K562 (cell line): ENCODE results near the gene IMMP1L. TPM values are rescaled to one million over a fixed set of nuclear protein-coding genes. Genes with fewer than 3 reads are reported as not detected.
A peak's percentile ranks its signal among the peaks of the same experiment; 100 is the strongest.

Experiments used
- ARID1B ChIP-seq: fragments of 450-650 bp; IDR thresholded peaks from 2 replicates; pipeline ENCODE4 v1.6.1; 2016; ENCODE audit warnings: antibody characterized with exemption, mild to moderate bottlenecking, inconsistent platforms
- EGR1 ChIP-seq: fragments of 450-650 bp; conservative IDR thresholded peaks from 2 replicates; pipeline ENCODE4 v1.6.1; 2017; ENCODE audit warnings: mild to moderate bottlenecking
- FOXM1 ChIP-seq, 2 experiments: fragments of 450-650 bp in 1 of 2; sonication (generic) in 1 of 2; formaldehyde crosslinking in 1 of 2; IDR thresholded peaks; 2 replicates each; pipeline versions ENCODE4 v1.6.1 to v1.9.0; 2017 to 2022; ENCODE audit warnings: low read depth in 2 of 2, mild to moderate bottlenecking in 2 of 2, missing genetic modification reagents in 1 of 2, moderate library complexity in 1 of 2
- FOXO4 ChIP-seq: fragments of 450-650 bp; formaldehyde crosslinking; IDR thresholded peaks from 2 replicates; pipeline ENCODE4 v1.4.0; 2020; ENCODE audit warnings: mild to moderate bottlenecking, moderate library complexity
- GTF2F1 ChIP-seq: IDR thresholded peaks from 2 replicates; pipeline ENCODE4 v1.6.1; 2011; ENCODE audit warnings: low read depth, low read length, improper control_type of control experiment
- HCFC1 ChIP-seq: IDR thresholded peaks from 2 replicates; pipeline ENCODE4 v1.6.1; 2012; ENCODE audit warnings: low read depth, low read length, improper control_type of control experiment
- LCOR ChIP-seq: sonication (generic); formaldehyde crosslinking; IDR thresholded peaks from 2 replicates; pipeline ENCODE4 v1.8.0; 2022; ENCODE audit warnings: mild to moderate bottlenecking, missing genetic modification reagents
- NFATC3 ChIP-seq: fragments of 450-650 bp; IDR thresholded peaks from 2 replicates; pipeline ENCODE4 v1.6.1; 2017; ENCODE audit warnings: mild to moderate bottlenecking
- PBX2 ChIP-seq, 2 experiments: IDR thresholded peaks in 1 of 2; conservative IDR thresholded peaks in 1 of 2; 2 replicates each; pipeline ENCODE4 v1.6.1; 2016; ENCODE audit warnings: low read depth in 2 of 2, mild to moderate bottlenecking in 1 of 2, missing compliant biosample characterization in 1 of 2, missing genetic modification characterization in 1 of 2, moderate library complexity in 1 of 2
- SMARCB1 ChIP-seq: IDR thresholded peaks from 2 replicates; pipeline ENCODE4 v1.6.1; 2011; ENCODE audit warnings: improper control_type of control experiment, low read depth; ENCODE audit not compliant: insufficient read length
- STAT5A ChIP-seq: IDR thresholded peaks from 2 replicates; pipeline ENCODE4 v1.6.1; 2012; ENCODE audit warnings: low read length, inconsistent platforms, borderline replicate concordance
- TRIM24 ChIP-seq, 2 experiments: fragments of 450-650 bp; IDR thresholded peaks; 2 replicates each; pipeline ENCODE4 v1.6.1; 2016
- XRCC5 ChIP-seq: fragments of 200-400 bp; formaldehyde crosslinking; IDR thresholded peaks from 2 replicates; pipeline ENCODE4 v1.6.1; 2017; ENCODE audit warnings: low read depth, mild to moderate bottlenecking, low read length
- YY1 ChIP-seq, 3 experiments: IDR thresholded peaks; 2 replicates each; pipeline ENCODE4 v1.6.1; 2011; ENCODE audit warnings: low read length in 2 of 3, mild to moderate bottlenecking in 2 of 3, moderate library complexity in 2 of 3, borderline replicate concordance in 1 of 3, control low read depth in 1 of 3, low read depth in 1 of 3; ENCODE audit not compliant: insufficient read depth in 3 of 3, insufficient replicate concordance in 2 of 3, control insufficient read depth in 1 of 3, insufficient read length in 1 of 3; ENCODE audit errors: extremely low read depth in 1 of 3
- ZNF277 ChIP-seq: fragments of 250-450 bp; sonication (Bioruptor Pico); IDR thresholded peaks from 2 replicates; pipeline ENCODE4 v1.8.0; 2022; ENCODE audit warnings: inconsistent platforms, mild to moderate bottlenecking, moderate library complexity, borderline replicate concordance
- ZNF445 ChIP-seq: fragments of 250-450 bp; sonication (Bioruptor Pico); IDR thresholded peaks from 2 replicates; pipeline ENCODE4 v1.4.0; 2020; ENCODE audit warnings: low read depth, mild to moderate bottlenecking, moderate library complexity
- ZNF449 ChIP-seq: fragments of 250-450 bp; sonication (Bioruptor Pico); IDR thresholded peaks from 2 replicates; pipeline ENCODE4 v1.8.0; 2022; ENCODE audit warnings: moderate library complexity, mild to moderate bottlenecking, inconsistent platforms
- ZNF707 ChIP-seq: fragments of 250-450 bp; sonication (Bioruptor Pico); conservative IDR thresholded peaks from 2 replicates; pipeline ENCODE4 v1.8.0; 2022; ENCODE audit warnings: inconsistent platforms, mild to moderate bottlenecking, moderate library complexity
- ZNF740 ChIP-seq, 3 experiments: fragments of 200-800 bp in 1 of 3; sonication (Bioruptor generic) in 1 of 3; sonication (generic) in 1 of 3; formaldehyde crosslinking in 1 of 3; IDR thresholded peaks; 2 replicates each; pipeline versions ENCODE4 v1.6.1 to v1.8.0; 2016 to 2022; ENCODE audit warnings: mild to moderate bottlenecking in 2 of 3, missing compliant biosample characterization in 2 of 3, missing genetic modification characterization in 2 of 3, missing genetic modification reagents in 1 of 3
- polyA plus RNA-seq, 8 experiments: library from polyadenylated mRNA; depleted of rRNA in 4 of 8; stranded (reverse) in 5 of 8; unstranded in 3 of 8; fragments of >200 nt; fragmentation: Nextera tagmentation in 2 of 8; fragmentation: Illumina TruSeq in 1 of 8; extraction: Ambion mirVana in 2 of 8; extraction: Trizol in 1 of 8; gene quantifications; 2 replicates each; pipeline versions ENCODE4 v1.2.1 to v1.2.3, GENCODE V29; 2011 to 2014; ENCODE audit warnings: inconsistent platforms in 1 of 8, missing spikeins in 1 of 8
- total RNA-seq, 7 experiments: library from RNA; depleted of rRNA in 6 of 7; stranded (reverse); fragments of >200 nt in 6 of 7; fragmentation: Illumina TruSeq in 2 of 7; extraction: Trizol in 2 of 7; gene quantifications; 2 replicates each; pipeline versions ENCODE4 v1.2.1 to v1.2.3, GENCODE V29; 2011 to 2021; ENCODE audit warnings: low replicate concordance in 1 of 7

The IMMP1L gene
- total and polyA plus RNA-seq, 9 of the 15 experiments (the other 6 are each of a cell fraction or from before 2014, with no cell fraction given), result 56.0 to 245 (median 169) TPM

- TF ChIP-seq ZNF707 (CRISPR knock-in tag) (no peak), ZNF277 (CRISPR knock-in tag) (no peak), NFATC3 (no peak), PBX2 (CRISPR knock-in tag; IDR thresholded peaks at IDR 0.05; ENCODE audit: low read depth) (no peak), PBX2 (tag; conservative IDR thresholded peaks at IDR 0.05; ENCODE audit: low read depth) (no peak), HCFC1 (no peak), TRIM24 (IDR thresholded peaks at IDR 0.05) (no peak), XRCC5 (no peak), ZNF740 (CRISPR knock-in tag; IDR thresholded peaks at IDR 0.05) (no peak), ZNF740 (tag; IDR thresholded peaks at IDR 0.05) (no peak), FOXM1 (IDR thresholded peaks at IDR 0.05; ENCODE audit: low read depth) (peak; percentile 45; the same call in 1 of the 2 replicates), FOXM1 (CRISPR knock-in tag; IDR thresholded peaks at IDR 0.05; ENCODE audit: low read depth) (no peak), LCOR (CRISPR knock-in tag) (no peak), ZNF449 (no peak), ZNF445 (CRISPR knock-in tag) (0 out of 2 replicates have a peak, but pooled peaks have one; percentile 32), SMARCB1 (no peak), GTF2F1 (no peak), FOXO4 (CRISPR knock-in tag) (no peak), STAT5A (peak; percentile 49; the same call in 1 of the 2 replicates), EGR1 (no peak), YY1 (IDR thresholded peaks at IDR 0.05; ENCODE audit: borderline replicate concordance in 1 of 3, control insufficient read depth in 1 of 3, extremely low read depth in 1 of 3, insufficient read depth in 3 of 3, insufficient read length in 1 of 3, insufficient replicate concordance in 2 of 3, low read depth in 1 of 3, low read length in 2 of 3) (no peak), ARID1B (peak; percentile 62)
Observed at GRCh38 chr11:31419138-31419537, 90.3 kb downstream of the IMMP1L start (continued).
